Measurements from ENCODE around the gene CXADR. TPM values are rescaled to one million over a fixed set of nuclear protein-coding genes. Genes with fewer than 3 reads are reported as not detected.

The CXADR gene
- total RNA-seq, 1 donor from 2014 or later, result 54.9 TPM

- TF ChIP-seq CTCF (IDR thresholded peaks at IDR 0.05; ENCODE audit: partially characterized antibody, unreplicated experiment), result no peak
Measured at GRCh38 chr21:17607684-17608083, 94.8 kb downstream of the CXADR start.

GRCh38 chr21:17609681-17610080, 96.8 kb downstream of the CXADR start:
- H3K36me3 Mint-ChIP-seq (ENCODE audit: unreplicated experiment), result peaks cover 4% of the 10 kb centered on the region
- DNase-seq, result no peak
- peaks cover 4% of the 10 kb centered on the region for H3K4me1 Mint-ChIP-seq (ENCODE audit: low read depth, unreplicated experiment)
- peak overlapping the region; percentile 42 for H3K4me3 Mint-ChIP-seq (ENCODE audit: unreplicated experiment)
- H3K27me3 Mint-ChIP-seq (ENCODE audit: unreplicated experiment), result peaks cover 12% of the 10 kb centered on the region
- H3K27ac Mint-ChIP-seq (ENCODE audit: unreplicated experiment), result no peak overlapping the region
- TF ChIP-seq CTCF (IDR thresholded peaks at IDR 0.05; ENCODE audit: partially characterized antibody, unreplicated experiment), result no peak
- H3K9me3 Mint-ChIP-seq (ENCODE audit: unreplicated experiment), result peaks cover 4% of the 10 kb centered on the region

More at GRCh38 chr21:17607684-17608083, 94.8 kb downstream of the CXADR start:
- Mint-ChIP-seq H3K4me3 (ENCODE audit: unreplicated experiment) (no peak overlapping the region), H3K27me3 (ENCODE audit: unreplicated experiment) (peaks cover 8% of the 10 kb centered on the region), H3K27ac (ENCODE audit: unreplicated experiment) (no peak overlapping the region), H3K9me3 (ENCODE audit: unreplicated experiment) (no peaks in the 10 kb centered on the region), H3K36me3 (ENCODE audit: unreplicated experiment) (peaks cover 4% of the 10 kb centered on the region), H3K4me1 (ENCODE audit: low read depth, unreplicated experiment) (peaks cover 4% of the 10 kb centered on the region)
- no peak for DNase-seq

GRCh38 chr21:17610911-17611310, 98.1 kb downstream of the CXADR start:
- Mint-ChIP-seq H3K27me3 (ENCODE audit: unreplicated experiment) (peaks cover 12% of the 10 kb centered on the region), H3K36me3 (ENCODE audit: unreplicated experiment) (peaks cover 4% of the 10 kb centered on the region), H3K4me1 (ENCODE audit: low read depth, unreplicated experiment) (peaks cover 4% of the 10 kb centered on the region), H3K9me3 (ENCODE audit: unreplicated experiment) (peaks cover 4% of the 10 kb centered on the region), H3K27ac (ENCODE audit: unreplicated experiment) (peak overlapping the region; percentile 92), H3K4me3 (ENCODE audit: unreplicated experiment) (peak overlapping the region; percentile 95)
- TF ChIP-seq CTCF (IDR thresholded peaks at IDR 0.05; ENCODE audit: partially characterized antibody, unreplicated experiment), result no peak
- DNase-seq, result no peak

GRCh38 chr21:17611414-17612022, 98.7 kb downstream of the CXADR start:
- H3K4me1 Mint-ChIP-seq (ENCODE audit: low read depth, unreplicated experiment), result peaks cover 4% of the 10 kb centered on the region
- DNase-seq, result peak; percentile 61

More at GRCh38 chr21:17611414-17612022, 98.7 kb downstream of the CXADR start:
- Mint-ChIP-seq H3K27me3 (ENCODE audit: unreplicated experiment) (peaks cover 12% of the 10 kb centered on the region), H3K4me3 (ENCODE audit: unreplicated experiment) (peak overlapping the region; percentile 95), H3K27ac (ENCODE audit: unreplicated experiment) (peak overlapping the region; percentile 92), H3K36me3 (ENCODE audit: unreplicated experiment) (peaks cover 4% of the 10 kb centered on the region), H3K9me3 (ENCODE audit: unreplicated experiment) (peaks cover 4% of the 10 kb centered on the region)
- no peak for TF ChIP-seq CTCF (IDR thresholded peaks at IDR 0.05; ENCODE audit: partially characterized antibody, unreplicated experiment)

Data from glutamatergic neuron (in vitro differentiated cells).